ENCODE measurements around the gene NUP107. TPM values are rescaled to one million over a fixed set of nuclear protein-coding genes. Genes with fewer than 3 reads are reported as not detected.

Gene NUP107
- total RNA-seq, 1 donor from 2014 or later = 30.2 TPM

GRCh38 chr12:68733661-68734071 lies 46.9 kb downstream of the NUP107 start:
- no peaks in the 10 kb centered on the region for H3K4me1 ChIP-seq
- intact Hi-C loops (cut with DNase I) = no loop called here
- H3K27ac ChIP-seq = no peak overlapping the region
- TF ChIP-seq, protein P1, sequence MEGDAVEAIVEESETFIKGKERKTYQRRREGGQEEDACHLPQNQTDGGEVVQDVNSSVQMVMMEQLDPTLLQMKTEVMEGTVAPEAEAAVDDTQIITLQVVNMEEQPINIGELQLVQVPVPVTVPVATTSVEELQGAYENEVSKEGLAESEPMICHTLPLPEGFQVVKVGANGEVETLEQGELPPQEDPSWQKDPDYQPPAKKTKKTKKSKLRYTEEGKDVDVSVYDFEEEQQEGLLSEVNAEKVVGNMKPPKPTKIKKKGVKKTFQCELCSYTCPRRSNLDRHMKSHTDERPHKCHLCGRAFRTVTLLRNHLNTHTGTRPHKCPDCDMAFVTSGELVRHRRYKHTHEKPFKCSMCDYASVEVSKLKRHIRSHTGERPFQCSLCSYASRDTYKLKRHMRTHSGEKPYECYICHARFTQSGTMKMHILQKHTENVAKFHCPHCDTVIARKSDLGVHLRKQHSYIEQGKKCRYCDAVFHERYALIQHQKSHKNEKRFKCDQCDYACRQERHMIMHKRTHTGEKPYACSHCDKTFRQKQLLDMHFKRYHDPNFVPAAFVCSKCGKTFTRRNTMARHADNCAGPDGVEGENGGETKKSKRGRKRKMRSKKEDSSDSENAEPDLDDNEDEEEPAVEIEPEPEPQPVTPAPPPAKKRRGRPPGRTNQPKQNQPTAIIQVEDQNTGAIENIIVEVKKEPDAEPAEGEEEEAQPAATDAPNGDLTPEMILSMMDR (IDR thresholded peaks at IDR 0.05) = no peak
- peaks cover 61% of the 10 kb centered on the region for H3K36me3 ChIP-seq
- H3K4me3 ChIP-seq = no peak overlapping the region
- ATAC-seq = no peak
- DNase-seq = no peak
- no peaks in the 10 kb centered on the region for H3K9me3 ChIP-seq
- no peaks in the 10 kb centered on the region for H3K27me3 ChIP-seq (ENCODE audit: low read depth)

DNA sequence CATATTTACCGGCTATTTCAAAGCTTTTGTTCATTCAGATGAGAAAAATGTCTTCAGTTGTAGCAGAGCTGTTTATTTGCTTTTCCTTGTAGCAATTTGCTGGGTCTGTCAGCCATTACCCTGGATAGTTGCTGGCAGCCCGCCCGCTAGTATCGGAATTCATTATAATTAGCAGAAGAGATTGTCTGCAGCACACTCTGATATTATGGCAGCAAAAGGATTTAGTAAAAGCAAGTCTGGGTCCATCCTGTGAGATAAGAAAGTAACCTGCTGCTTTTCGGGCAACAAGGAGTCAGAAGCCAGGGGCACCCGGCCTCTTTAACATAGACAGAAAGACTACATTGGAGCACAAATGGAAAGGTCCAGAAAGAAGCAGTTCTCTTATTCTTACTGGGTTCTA lies 53.1 kb downstream of the NUP107 start:
- intact Hi-C loops (cut with DNase I) = no loop called here

GRCh38 chr12:68743356-68743755 lies 56.6 kb downstream of the NUP107 start:
- H3K36me3 ChIP-seq = peaks cover 14% of the 10 kb centered on the region
- no peak overlapping the region for H3K4me3 ChIP-seq
- H3K27ac ChIP-seq = no peak overlapping the region
- H3K4me1 ChIP-seq = peaks cover 24% of the 10 kb centered on the region
- no peak for ATAC-seq
- H3K27me3 ChIP-seq (ENCODE audit: low read depth) = no peaks in the 10 kb centered on the region
- TF ChIP-seq, protein P1 (IDR thresholded peaks at IDR 0.05) = no peak
- H3K9me3 ChIP-seq = no peaks in the 10 kb centered on the region
- intact Hi-C loops (cut with DNase I) = no loop called here
- no peak for DNase-seq

More for the DNA sequence above, 53.1 kb downstream of the NUP107 start:
- Histone ChIP-seq H3K27ac (no peak overlapping the region), H3K4me1 (no peaks in the 10 kb centered on the region), H3K4me3 (no peak overlapping the region), H3K36me3 (peaks cover 38% of the 10 kb centered on the region), H3K9me3 (no peaks in the 10 kb centered on the region), H3K27me3 (ENCODE audit: low read depth) (no peaks in the 10 kb centered on the region)
- DNase-seq = no peak
- ATAC-seq = no peak
- TF ChIP-seq, protein P1 (IDR thresholded peaks at IDR 0.05) = no peak

GRCh38 chr12:68745376-68745903 lies 58.7 kb downstream of the NUP107 start:
- Histone ChIP-seq H3K27me3 (ENCODE audit: low read depth) (no peaks in the 10 kb centered on the region), H3K4me1 (peaks cover 25% of the 10 kb centered on the region), H3K4me3 (peak overlapping the region; percentile 71), H3K36me3 (peaks cover 16% of the 10 kb centered on the region), H3K9me3 (no peaks in the 10 kb centered on the region), H3K27ac (peak overlapping the region; percentile 80)
- DNase-seq (no peak), ATAC-seq (no peak)
- intact Hi-C loops (cut with DNase I) = no loop called here
- TF ChIP-seq, protein P1 (IDR thresholded peaks at IDR 0.05) = no peak

DNA sequence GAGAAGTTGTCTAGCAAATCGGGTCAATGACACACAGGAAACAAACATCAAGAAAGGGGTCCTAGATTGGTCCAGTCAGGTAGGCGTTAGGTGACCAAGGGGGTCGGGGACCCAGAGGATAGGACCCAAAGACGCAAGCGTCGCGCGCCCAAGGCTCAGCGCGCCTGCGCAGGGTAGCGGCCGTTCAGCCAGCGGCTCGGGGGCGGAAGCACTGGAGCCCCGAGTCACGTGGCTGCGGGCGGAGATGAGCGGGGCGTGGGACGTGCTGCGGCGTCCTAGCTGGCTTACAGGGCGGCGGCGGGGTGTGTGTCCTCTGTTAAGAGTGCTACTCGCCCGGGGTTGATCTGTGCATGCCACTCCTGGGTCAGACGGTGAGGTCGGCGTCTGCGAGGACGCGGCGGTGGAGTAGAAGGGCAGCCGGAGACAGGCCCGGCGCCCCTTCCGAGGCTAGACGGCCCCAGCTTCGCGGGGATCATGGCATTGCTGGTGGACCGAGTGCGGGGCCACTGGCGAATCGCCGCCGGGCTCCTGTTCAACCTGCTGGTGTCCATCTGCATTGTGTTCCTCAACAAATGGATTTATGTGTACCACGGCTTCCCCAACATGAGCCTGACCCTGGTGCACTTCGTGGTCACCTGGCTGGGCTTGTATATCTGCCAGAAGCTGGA lies 59.3 kb downstream of the NUP107 start, which contains the start of gene SLC35E3:
SLC35E3 (plus strand) TSS at position 273 of the 668 bp plus-strand sequence; CDS start at position 475, 202 bp downstream.
- H3K9me3 ChIP-seq = no peaks in the 10 kb centered on the region
- H3K36me3 ChIP-seq = peaks cover 21% of the 10 kb centered on the region
- ATAC-seq = peak; percentile 100
- H3K27me3 ChIP-seq (ENCODE audit: low read depth) = no peaks in the 10 kb centered on the region
- H3K4me3 ChIP-seq = peak within 1 kb of the TSS; percentile 71
- peak within 1 kb of the TSS; percentile 80 for H3K27ac ChIP-seq
- TF ChIP-seq, protein P1 (IDR thresholded peaks at IDR 0.05) = no peak
- H3K4me1 ChIP-seq = peaks cover 25% of the 10 kb centered on the region
- DNase-seq = peak; percentile 97
- intact Hi-C loops (cut with DNase I) = no loop called here

Data from lower lobe of right lung (tissue), 2 donors.